Ascending aorta (tissue), 2 donors: ENCODE data around the gene AKR1A1. TPM values are rescaled to one million over a fixed set of nuclear protein-coding genes. Genes with fewer than 3 reads are reported as not detected.
A peak's percentile ranks its signal among the peaks of the same experiment; 100 is the strongest.
"Not testable (repeated sequence)": the region's sequence is repeated elsewhere in the genome, so short reads cannot be mapped to it uniquely, and the experiment has no call there.

Experiments used
- DNase-seq, 2 donors: peaks; one replicate each; pipeline ENCODE4 v3.0.0-alpha.2; 2019; ENCODE audit warnings: low spot score in 2 of 2
- H3K27ac ChIP-seq, 2 donors: fragments of 200-600 bp; sonication (generic); one replicate each; pipeline ENCODE4 v1.5.1; 2016 to 2017; ENCODE audit warnings: mild to moderate bottlenecking in 1 of 2
- H3K27me3 ChIP-seq: fragments of 200-600 bp; sonication (generic); one replicate; pipeline ENCODE4 v1.5.1; 2017
- H3K36me3 ChIP-seq, 2 donors: fragments of 200-600 bp; sonication (generic); one replicate each; pipeline ENCODE4 v1.5.1; 2016
- H3K4me1 ChIP-seq, 2 donors: fragments of 200-600 bp; sonication (generic); one replicate each; pipeline ENCODE4 v1.5.1; 2016 to 2017; ENCODE audit warnings: mild to moderate bottlenecking in 1 of 2
- H3K4me3 ChIP-seq, 2 donors: fragments of 200-600 bp; sonication (generic); one replicate each; pipeline ENCODE4 v1.5.1; 2016 to 2017; ENCODE audit warnings: mild to moderate bottlenecking in 1 of 2
- H3K9me3 ChIP-seq, 2 donors: fragments of 200-600 bp; sonication (generic); one replicate each; pipeline ENCODE4 v1.5.1; 2016
- intact Hi-C: fragments of 100-400 bp; cut with DNase I; formaldehyde crosslinking; loops from one replicate; pipeline ENCODE4 v1.15.1; 2023
- total RNA-seq: library from RNA; depleted of rRNA; stranded (reverse); fragments of >200 nt; gene quantifications from one replicate; pipeline ENCODE4 v1.1.0, GENCODE V29; 2016
- TF ChIP-seq, protein P1 (sequence below), 3 experiments: fragments of 200-600 bp in 2 of 3; fragments of 450-650 bp in 1 of 3; sonication (generic) in 2 of 3; IDR thresholded peaks; one replicate each; pipeline ENCODE4 v1.5.1; 2016 to 2019; ENCODE audit warnings: antibody characterized with exemption in 3 of 3, mild to moderate bottlenecking in 1 of 3, moderate library complexity in 1 of 3

The AKR1A1 gene
- total RNA-seq, 1 donor from 2014 or later = 77.5 TPM

DNA sequence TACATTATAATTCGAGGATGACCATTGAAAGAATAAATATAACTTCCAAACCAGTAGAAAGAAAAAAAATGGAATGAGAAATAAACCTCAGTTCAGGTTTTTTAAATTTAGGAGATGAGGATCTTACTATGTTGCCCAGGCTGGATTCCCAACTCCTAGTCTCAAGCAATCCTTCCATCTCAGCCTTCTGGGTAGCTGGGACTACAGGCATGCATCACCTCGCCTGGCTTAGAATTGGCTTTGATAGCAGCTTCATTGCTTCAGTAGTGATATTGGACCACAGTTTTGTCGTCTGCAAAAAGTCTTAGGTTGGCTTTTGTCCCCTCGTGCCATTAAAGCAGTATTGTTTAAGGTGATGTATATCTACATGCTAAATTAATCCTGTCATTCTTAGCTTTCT, 36.1 kb downstream of the AKR1A1 start:
- intact Hi-C loops = no loop called here
- no peak for DNase-seq
- H3K4me3 ChIP-seq = no peak overlapping the region
- no peaks in the 10 kb centered on the region for H3K36me3 ChIP-seq
- no peak overlapping the region for H3K27ac ChIP-seq
- H3K27me3 ChIP-seq = no peaks in the 10 kb centered on the region
- TF ChIP-seq, protein P1, sequence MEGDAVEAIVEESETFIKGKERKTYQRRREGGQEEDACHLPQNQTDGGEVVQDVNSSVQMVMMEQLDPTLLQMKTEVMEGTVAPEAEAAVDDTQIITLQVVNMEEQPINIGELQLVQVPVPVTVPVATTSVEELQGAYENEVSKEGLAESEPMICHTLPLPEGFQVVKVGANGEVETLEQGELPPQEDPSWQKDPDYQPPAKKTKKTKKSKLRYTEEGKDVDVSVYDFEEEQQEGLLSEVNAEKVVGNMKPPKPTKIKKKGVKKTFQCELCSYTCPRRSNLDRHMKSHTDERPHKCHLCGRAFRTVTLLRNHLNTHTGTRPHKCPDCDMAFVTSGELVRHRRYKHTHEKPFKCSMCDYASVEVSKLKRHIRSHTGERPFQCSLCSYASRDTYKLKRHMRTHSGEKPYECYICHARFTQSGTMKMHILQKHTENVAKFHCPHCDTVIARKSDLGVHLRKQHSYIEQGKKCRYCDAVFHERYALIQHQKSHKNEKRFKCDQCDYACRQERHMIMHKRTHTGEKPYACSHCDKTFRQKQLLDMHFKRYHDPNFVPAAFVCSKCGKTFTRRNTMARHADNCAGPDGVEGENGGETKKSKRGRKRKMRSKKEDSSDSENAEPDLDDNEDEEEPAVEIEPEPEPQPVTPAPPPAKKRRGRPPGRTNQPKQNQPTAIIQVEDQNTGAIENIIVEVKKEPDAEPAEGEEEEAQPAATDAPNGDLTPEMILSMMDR (IDR thresholded peaks at IDR 0.05) = no peak
- H3K9me3 ChIP-seq = no peaks in the 10 kb centered on the region
- peaks cover 0 to 14% of the 10 kb centered on the region in 2 donors for H3K4me1 ChIP-seq

DNA sequence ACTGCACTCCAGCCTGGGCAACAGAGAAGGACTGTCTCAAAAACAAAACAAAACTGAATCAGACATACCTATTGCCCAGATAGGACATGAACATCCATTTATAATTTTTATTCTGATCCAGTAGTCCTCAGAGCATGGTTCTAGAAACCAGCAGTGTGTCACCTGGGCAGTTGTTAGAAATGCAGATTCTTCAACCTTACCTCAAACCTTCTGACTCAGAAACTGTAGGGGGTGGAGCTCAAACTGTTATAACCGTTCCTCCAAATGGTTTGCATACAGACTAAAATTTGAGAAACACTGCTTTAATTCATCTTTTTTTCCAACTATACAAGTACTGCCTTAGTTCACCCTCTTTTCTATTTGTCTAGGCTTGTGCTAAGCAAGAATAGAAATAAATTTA, 39.2 kb downstream of the AKR1A1 start:
- H3K27ac ChIP-seq = no peak overlapping the region
- peaks cover 3 to 15% of the 10 kb centered on the region in 2 donors for H3K36me3 ChIP-seq
- intact Hi-C loops = no loop called here
- TF ChIP-seq, protein P1 (IDR thresholded peaks at IDR 0.05) = no peak
- H3K27me3 ChIP-seq = no peaks in the 10 kb centered on the region
- H3K9me3 ChIP-seq = no peaks in the 10 kb centered on the region
- H3K4me3 ChIP-seq = peak overlapping the region in 1 of 2 donors; percentile 39
- peaks cover 0 to 11% of the 10 kb centered on the region in 2 donors for H3K4me1 ChIP-seq
- DNase-seq = no peak

DNA sequence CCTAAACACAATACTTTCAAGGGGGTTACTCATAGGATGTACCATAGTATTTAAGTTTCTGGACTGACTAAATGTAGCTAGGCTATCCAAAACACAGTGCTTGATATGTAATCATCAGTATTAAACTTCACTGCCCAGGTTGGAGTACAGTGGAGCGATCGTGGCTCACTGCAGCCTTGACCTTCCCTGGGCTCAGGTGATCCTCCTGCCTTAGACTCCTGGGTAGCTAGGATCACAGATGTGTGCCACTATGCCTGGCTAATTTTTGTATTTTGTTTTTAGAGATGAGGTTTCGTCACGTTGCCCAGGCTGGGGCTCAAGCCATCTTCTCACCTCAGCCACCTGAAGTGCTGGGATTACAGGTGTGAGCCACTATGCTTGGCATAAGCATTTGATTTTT, 43.8 kb downstream of the AKR1A1 start:
- intact Hi-C loops = no loop called here
- H3K27ac ChIP-seq = no peak overlapping the region
- no peak overlapping the region for H3K4me3 ChIP-seq
- no peaks in the 10 kb centered on the region for H3K9me3 ChIP-seq
- TF ChIP-seq, protein P1 (IDR thresholded peaks at IDR 0.05) = no peak
- no peaks in the 10 kb centered on the region for H3K4me1 ChIP-seq
- H3K36me3 ChIP-seq = peaks cover 3 to 22% of the 10 kb centered on the region in 2 donors
- H3K27me3 ChIP-seq = no peaks in the 10 kb centered on the region
- DNase-seq = no peak

DNA sequence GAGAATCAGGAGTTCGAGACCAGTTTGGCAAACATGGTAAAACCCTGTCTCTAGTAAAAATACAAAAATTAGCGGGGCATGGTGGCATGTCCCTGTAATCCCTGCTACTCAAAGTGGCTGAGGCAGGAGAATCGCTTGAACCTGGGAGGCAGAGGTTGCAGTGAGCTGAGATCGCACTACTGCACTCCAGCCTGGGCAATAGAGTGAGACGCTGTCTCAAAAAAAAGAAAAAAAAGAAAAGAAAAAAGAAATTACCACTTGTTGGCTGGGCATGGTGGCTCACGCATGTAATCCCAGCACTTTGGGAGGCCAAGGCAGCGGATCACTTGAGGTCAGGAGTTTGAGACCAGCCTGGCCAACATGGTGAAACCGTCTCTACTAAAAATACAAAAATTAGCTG, 46.1 kb downstream of the AKR1A1 start:
- intact Hi-C loops, H3K27me3 ChIP-seq, DNase-seq, H3K27ac ChIP-seq, H3K4me3 ChIP-seq, H3K4me1 ChIP-seq, H3K9me3 ChIP-seq: not testable (repeated sequence)
- H3K36me3 ChIP-seq = peaks cover 3 to 22% of the 10 kb centered on the region in 2 donors

DNA sequence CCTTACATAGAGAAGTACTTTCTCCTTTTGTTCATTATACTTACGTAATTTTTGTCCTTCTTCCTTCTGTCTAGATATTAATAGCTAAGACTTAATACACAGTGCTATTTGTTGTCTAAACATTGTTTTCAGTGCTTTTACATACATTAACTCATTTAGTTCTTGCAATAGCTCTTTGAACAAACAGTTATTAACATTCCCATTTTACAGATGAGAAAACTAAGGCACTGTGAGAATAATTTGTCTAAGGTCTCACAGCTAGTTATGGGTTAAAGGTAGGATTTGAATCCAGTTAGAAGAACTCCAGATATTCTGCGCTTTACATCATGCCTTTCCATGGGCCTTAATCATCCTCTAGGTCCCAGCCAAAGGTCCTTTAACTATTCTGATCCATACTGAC, 53.6 kb downstream of the AKR1A1 start:
- Histone ChIP-seq H3K9me3 (no peaks in the 10 kb centered on the region), H3K27me3 (no peaks in the 10 kb centered on the region), H3K4me3 (no peak overlapping the region), H3K36me3 (peaks cover 0 to 5% of the 10 kb centered on the region in 2 donors), H3K27ac (no peak overlapping the region), H3K4me1 (no peaks in the 10 kb centered on the region)
- intact Hi-C loops = no loop called here
- DNase-seq = no peak
- TF ChIP-seq, protein P1 (IDR thresholded peaks at IDR 0.05) = no peak

DNA sequence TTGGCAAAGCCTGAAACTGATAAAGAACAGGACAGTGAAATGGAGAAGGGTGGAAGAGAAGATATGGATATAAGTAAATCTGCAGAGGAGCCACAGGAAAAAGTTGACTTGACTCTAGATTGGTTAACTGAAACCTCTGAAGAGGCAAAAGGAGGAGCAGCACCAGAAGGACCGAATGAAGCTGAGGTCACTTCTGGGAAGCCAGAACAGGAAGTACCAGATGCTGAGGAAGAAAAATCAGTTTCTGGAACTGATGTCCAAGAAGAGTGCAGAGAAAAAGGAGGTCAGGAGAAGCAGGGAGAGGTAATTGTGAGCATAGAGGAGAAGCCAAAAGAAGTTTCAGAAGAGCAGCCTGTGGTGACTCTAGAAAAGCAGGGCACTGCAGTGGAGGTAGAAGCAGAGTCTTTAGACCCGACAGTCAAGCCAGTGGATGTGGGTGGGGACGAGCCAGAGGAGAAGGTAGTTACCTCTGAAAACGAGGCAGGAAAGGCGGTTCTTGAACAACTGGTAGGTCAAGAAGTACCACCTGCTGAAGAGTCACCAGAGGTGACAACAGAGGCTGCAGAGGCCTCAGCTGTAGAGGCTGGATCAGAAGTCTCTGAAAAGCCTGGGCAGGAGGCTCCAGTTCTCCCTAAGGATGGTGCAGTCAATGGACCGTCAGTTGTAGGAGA, 56.9 kb downstream of the AKR1A1 start:
- H3K27me3 ChIP-seq = no peaks in the 10 kb centered on the region
- TF ChIP-seq, protein P1 (IDR thresholded peaks at IDR 0.05) = no peak
- H3K4me3 ChIP-seq = no peak overlapping the region
- H3K36me3 ChIP-seq = peaks cover 4 to 14% of the 10 kb centered on the region in 2 donors
- no peak for DNase-seq
- no peaks in the 10 kb centered on the region for H3K9me3 ChIP-seq
- peak overlapping the region in 1 of 2 donors; percentile 3 for H3K27ac ChIP-seq
- intact Hi-C loops = no loop called here
- no peaks in the 10 kb centered on the region for H3K4me1 ChIP-seq
